Vagina (tissue), 2 donors: ENCODE data around the gene NSMCE4A. TPM values are rescaled to one million over a fixed set of nuclear protein-coding genes. Genes with fewer than 3 reads are reported as not detected.

Experiments
- DNase-seq, 2 donors: peaks; one replicate each; pipeline ENCODE4 v3.0.0-alpha.2; 2017; ENCODE audit errors: extremely low spot score in 2 of 2
- H3K27ac ChIP-seq: fragments of 200-600 bp; sonication (generic); one replicate; pipeline ENCODE4 v1.5.1; 2019
- H3K27me3 ChIP-seq: fragments of 200-600 bp; sonication (generic); one replicate; pipeline ENCODE4 v1.5.1; 2019
- H3K36me3 ChIP-seq, 2 donors: fragments of 200-600 bp; sonication (generic); one replicate each; pipeline ENCODE4 v1.5.1; 2017 to 2019
- H3K4me1 ChIP-seq: fragments of 200-600 bp; sonication (generic); one replicate; pipeline ENCODE4 v1.5.1; 2019
- H3K4me3 ChIP-seq, 2 donors: fragments of 200-600 bp; sonication (generic); 1 replicate in 1 of 2; 2 replicates in 1 of 2; pipeline ENCODE4 v1.5.1; 2016 to 2019
- H3K9me3 ChIP-seq: fragments of 200-600 bp; sonication (generic); one replicate; pipeline ENCODE4 v1.5.1; 2019
- CTCF ChIP-seq, 3 experiments: fragments of 450-650 bp in 2 of 3; fragments of 200-600 bp in 1 of 3; sonication (generic) in 1 of 3; IDR thresholded peaks; one replicate each; pipeline ENCODE4 v1.5.1; 2017 to 2019; ENCODE audit warnings: antibody characterized with exemption in 3 of 3, mild to moderate bottlenecking in 2 of 3, moderate library complexity in 2 of 3
- POLR2A ChIP-seq, 2 donors: fragments of 450-650 bp; IDR thresholded peaks; one replicate each; pipeline ENCODE4 v1.6.1; 2017; ENCODE audit warnings: antibody characterized with exemption in 2 of 2, mild to moderate bottlenecking in 2 of 2, moderate library complexity in 2 of 2
- POLR2AphosphoS5 ChIP-seq, 2 donors: sonication (generic); formaldehyde crosslinking; IDR thresholded peaks; one replicate each; pipeline ENCODE4 v1.9.0; 2017; ENCODE audit warnings: antibody characterized with exemption in 2 of 2, mild to moderate bottlenecking in 2 of 2, low read depth in 1 of 2; ENCODE audit not compliant: insufficient read depth in 1 of 2
- intact Hi-C: fragments of 100-400 bp; cut with DNase I; formaldehyde crosslinking; loops from one replicate; pipeline ENCODE4 v1.15.1; 2023
- total RNA-seq: library from RNA; depleted of rRNA; stranded (reverse); fragments of >200 nt; gene quantifications from one replicate; pipeline ENCODE4 v1.2.3, GENCODE V29; 2016

The NSMCE4A gene
- total RNA-seq, 1 donor from 2014 or later: 80.8 TPM

DNA sequence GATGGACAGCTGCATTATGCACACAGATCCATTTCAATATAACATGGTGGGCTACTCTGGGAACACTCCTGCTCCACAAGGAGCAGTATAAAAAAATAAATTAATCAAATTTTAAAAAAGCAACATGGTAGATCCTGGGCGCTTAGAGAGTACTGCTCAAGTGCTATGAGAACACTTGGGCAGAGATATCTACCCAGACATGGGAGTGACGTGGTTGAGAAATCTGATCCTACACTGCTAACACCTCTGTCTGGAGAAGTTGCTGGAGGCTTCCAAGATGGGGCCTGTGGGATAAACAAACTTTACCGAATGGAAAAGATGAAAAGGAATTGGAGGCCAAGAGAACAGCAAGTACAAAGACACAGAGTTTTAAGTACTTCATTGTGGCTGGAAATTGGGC lies 9.0 kb downstream of the NSMCE4A start:
- Histone ChIP-seq H3K4me1 (no peaks in the 10 kb centered on the region), H3K9me3 (no peaks in the 10 kb centered on the region), H3K36me3 (peaks cover 0 to 62% of the 10 kb centered on the region in 2 donors), H3K27ac (no peak overlapping the region), H3K27me3 (no peaks in the 10 kb centered on the region), H3K4me3 (no peak overlapping the region)
- TF ChIP-seq POLR2AphosphoS5 (IDR thresholded peaks at IDR 0.05; ENCODE audit: insufficient read depth in 1 of 2, low read depth in 1 of 2): no peak
- intact Hi-C loops: no loop called here
- no peak for DNase-seq

GRCh38 chr10:121961456-121961855 lies 13.6 kb downstream of the NSMCE4A start:
- Histone ChIP-seq H3K9me3 (no peaks in the 10 kb centered on the region), H3K27ac (no peak overlapping the region), H3K4me3 (no peak overlapping the region), H3K4me1 (no peaks in the 10 kb centered on the region), H3K27me3 (no peaks in the 10 kb centered on the region), H3K36me3 (peaks cover 0 to 43% of the 10 kb centered on the region in 2 donors)
- DNase-seq: no peak
- TF ChIP-seq POLR2A (IDR thresholded peaks at IDR 0.05) (no peak), CTCF (IDR thresholded peaks at IDR 0.05) (no peak), POLR2AphosphoS5 (IDR thresholded peaks at IDR 0.05; ENCODE audit: insufficient read depth in 1 of 2, low read depth in 1 of 2) (no peak)
- intact Hi-C loops: no loop called here

DNA sequence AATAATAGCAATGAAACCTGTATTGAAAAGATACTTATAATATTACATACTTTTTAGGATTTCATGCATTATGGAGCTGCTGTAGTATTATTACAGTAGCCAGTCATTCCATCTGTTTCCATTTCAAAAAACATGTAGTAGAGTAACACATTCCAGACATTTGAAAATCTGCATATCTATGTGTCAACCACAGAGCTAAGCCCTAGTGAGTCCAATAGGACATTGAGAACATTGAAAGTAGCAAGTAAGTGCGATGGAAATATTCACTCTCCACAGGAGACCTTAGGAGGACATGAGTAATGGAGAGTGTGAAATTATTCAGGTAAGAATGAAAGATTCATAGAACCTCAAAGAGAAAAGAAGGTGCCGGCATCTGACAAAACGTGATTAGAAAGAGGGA lies 15.3 kb downstream of the NSMCE4A start:
- Histone ChIP-seq H3K27ac (no peak overlapping the region), H3K4me1 (no peaks in the 10 kb centered on the region), H3K27me3 (no peaks in the 10 kb centered on the region), H3K4me3 (no peak overlapping the region), H3K36me3 (peaks cover 0 to 35% of the 10 kb centered on the region in 2 donors), H3K9me3 (no peaks in the 10 kb centered on the region)
- no peak for TF ChIP-seq CTCF (IDR thresholded peaks at IDR 0.05)
- TF ChIP-seq POLR2AphosphoS5 (IDR thresholded peaks at IDR 0.05; ENCODE audit: insufficient read depth in 1 of 2, low read depth in 1 of 2): no peak
- no peak for TF ChIP-seq POLR2A (IDR thresholded peaks at IDR 0.05)
- intact Hi-C loops: no loop called here
- DNase-seq: no peak

DNA sequence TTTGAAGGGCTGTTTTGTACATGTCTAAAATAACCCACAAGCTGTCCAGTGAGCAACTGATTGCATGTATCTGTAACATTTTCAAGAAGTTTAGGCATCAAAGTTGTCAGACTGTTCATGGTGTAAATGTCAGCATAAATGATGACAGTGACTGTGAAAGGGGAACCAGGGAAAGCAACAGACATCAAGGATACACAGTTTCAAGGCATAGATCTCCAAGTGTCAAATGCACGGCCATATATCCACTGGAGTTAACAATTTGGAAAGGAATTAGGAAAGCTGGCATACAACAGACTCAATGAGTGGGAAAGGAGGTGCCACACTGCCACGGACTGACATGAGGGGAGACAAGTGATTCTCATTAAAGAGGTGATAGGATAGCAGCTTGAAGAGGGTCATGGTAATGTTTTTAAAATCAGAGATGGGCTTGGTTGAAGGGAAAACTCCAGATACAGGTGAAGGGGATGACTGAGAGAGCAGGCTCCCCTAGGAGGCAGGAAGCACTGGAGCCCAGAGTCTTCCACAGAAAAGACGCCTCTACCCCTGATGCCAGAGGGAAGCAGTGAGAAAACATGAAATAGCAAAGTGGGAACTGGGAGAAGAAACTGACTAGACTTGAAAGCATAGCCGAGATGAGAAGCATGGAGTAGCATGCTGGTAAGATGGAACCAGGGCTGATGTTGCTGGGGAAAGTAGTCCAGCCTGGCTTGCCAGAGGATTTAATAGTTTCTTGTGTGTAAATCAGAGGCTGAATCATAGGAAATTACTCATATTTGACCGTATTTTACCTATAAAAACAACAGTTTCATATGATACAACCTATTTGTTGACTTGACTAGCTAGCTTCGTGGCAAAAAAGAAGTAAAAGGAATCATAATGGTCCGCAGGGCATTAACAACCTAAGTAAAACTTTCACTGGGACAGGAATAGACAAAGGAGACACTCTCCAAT lies 18.6 kb downstream of the NSMCE4A start:
- H3K36me3 ChIP-seq: peaks cover 0 to 29% of the 10 kb centered on the region in 2 donors
- no peaks in the 10 kb centered on the region for H3K9me3 ChIP-seq
- no peak overlapping the region for H3K27ac ChIP-seq
- no peak overlapping the region for H3K4me3 ChIP-seq
- no peaks in the 10 kb centered on the region for H3K27me3 ChIP-seq
- intact Hi-C loops: no loop called here
- DNase-seq: no peak
- no peaks in the 10 kb centered on the region for H3K4me1 ChIP-seq
- TF ChIP-seq POLR2AphosphoS5 (IDR thresholded peaks at IDR 0.05; ENCODE audit: insufficient read depth in 1 of 2, low read depth in 1 of 2) (no peak), POLR2A (IDR thresholded peaks at IDR 0.05) (no peak), CTCF (IDR thresholded peaks at IDR 0.05) (no peak)

DNA sequence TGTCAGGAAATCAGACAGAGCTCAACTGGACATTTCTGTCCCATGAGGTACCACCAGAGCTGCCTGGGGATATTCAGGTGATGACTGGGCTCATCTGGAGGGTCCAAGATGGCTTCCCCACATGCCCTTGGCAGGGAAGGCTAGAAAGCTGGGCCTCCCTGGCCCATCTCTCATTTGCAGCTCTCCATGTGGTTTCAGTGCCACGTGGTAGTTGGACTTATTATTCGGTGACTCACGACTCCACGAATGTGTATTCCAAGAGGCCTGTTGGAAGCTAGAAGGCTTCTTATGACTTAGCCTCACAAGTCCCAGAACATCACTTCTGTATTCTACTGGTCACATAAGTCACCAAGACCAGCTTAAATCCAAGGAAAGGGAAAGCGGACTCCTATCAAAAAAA lies 22.8 kb downstream of the NSMCE4A start:
- Histone ChIP-seq H3K4me3 (no peak overlapping the region), H3K27me3 (no peaks in the 10 kb centered on the region), H3K36me3 (peaks cover 0 to 9% of the 10 kb centered on the region in 2 donors), H3K4me1 (no peaks in the 10 kb centered on the region), H3K9me3 (no peaks in the 10 kb centered on the region), H3K27ac (no peak overlapping the region)
- TF ChIP-seq POLR2AphosphoS5 (IDR thresholded peaks at IDR 0.05; ENCODE audit: insufficient read depth in 1 of 2, low read depth in 1 of 2): no peak
- intact Hi-C loops: no loop called here
- no peak for DNase-seq

GRCh38 chr10:121949451-121949850 lies 25.6 kb downstream of the NSMCE4A start:
- Histone ChIP-seq H3K27ac (no peak overlapping the region), H3K4me3 (no peak overlapping the region), H3K9me3 (no peaks in the 10 kb centered on the region), H3K36me3 (no peaks in the 10 kb centered on the region), H3K27me3 (no peaks in the 10 kb centered on the region), H3K4me1 (no peaks in the 10 kb centered on the region)
- no peak for DNase-seq
- intact Hi-C loops: no loop called here
- no peak for TF ChIP-seq POLR2AphosphoS5 (IDR thresholded peaks at IDR 0.05; ENCODE audit: insufficient read depth in 1 of 2, low read depth in 1 of 2)
- TF ChIP-seq POLR2A (IDR thresholded peaks at IDR 0.05): no peak
- TF ChIP-seq CTCF (IDR thresholded peaks at IDR 0.05): no peak
